K562 (cell line): ENCODE results near the gene MRPL27.

Experiments used
- ATF1 ChIP-seq, 2 experiments: fragments of 450-650 bp in 1 of 2; IDR thresholded peaks; 2 replicates each; pipeline ENCODE4 v1.6.1; 2016; ENCODE audit warnings: missing compliant biosample characterization in 1 of 2, missing genetic modification characterization in 1 of 2
- MTA3 ChIP-seq: fragments of 450-650 bp; formaldehyde crosslinking; IDR thresholded peaks from 2 replicates; pipeline ENCODE4 v1.6.1; 2017; ENCODE audit warnings: mild to moderate bottlenecking, borderline replicate concordance
- NELFE ChIP-seq: IDR thresholded peaks from 2 replicates; pipeline ENCODE4 v1.6.1; 2011; ENCODE audit warnings: mild to moderate bottlenecking; ENCODE audit not compliant: insufficient read depth, insufficient read length
- NFE2L1 ChIP-seq: fragments of 450-650 bp; IDR thresholded peaks from 2 replicates; pipeline ENCODE4 v1.6.1; 2016; ENCODE audit warnings: missing genetic modification characterization, low read depth, mild to moderate bottlenecking, missing compliant biosample characterization, moderate library complexity, borderline replicate concordance
- NFYB ChIP-seq: IDR thresholded peaks from 2 replicates; pipeline ENCODE4 v1.6.1; 2011; ENCODE audit warnings: mild to moderate bottlenecking, moderate library complexity; ENCODE audit not compliant: insufficient read length; ENCODE audit errors: extremely low read depth
- TF ChIP-seq, protein P1 (sequence below), 2 experiments: IDR thresholded peaks; 2 replicates each; pipeline ENCODE4 v1.6.1; 2011; ENCODE audit warnings: borderline replicate concordance in 1 of 2, control low read depth in 1 of 2, low read depth in 1 of 2, low read length in 1 of 2, mild to moderate bottlenecking in 1 of 2, mixed read lengths in 1 of 2, moderate library complexity in 1 of 2; ENCODE audit not compliant: insufficient read depth in 1 of 2, insufficient read length in 1 of 2, poor library complexity in 1 of 2, severe bottlenecking in 1 of 2; ENCODE audit errors: extremely low read depth in 1 of 2
- TF ChIP-seq, protein P2 (sequence below), 3 experiments: IDR thresholded peaks in 2 of 3; conservative IDR thresholded peaks in 1 of 3; 2 replicates each; pipeline ENCODE4 v1.5.1; 2011 to 2012; ENCODE audit warnings: low read length in 3 of 3, mild to moderate bottlenecking in 3 of 3, control low read depth in 2 of 3, improper control_type of control experiment in 1 of 3, inconsistent platforms in 1 of 3, low read depth in 1 of 3, mixed read lengths in 1 of 3, moderate library complexity in 1 of 3; ENCODE audit not compliant: insufficient read depth in 2 of 3

GRCh38 chr17:50331085-50331791, 41.7 kb downstream of the MRPL27 start:
- TF ChIP-seq NFE2L1 (tag), result no peak
- TF ChIP-seq, protein P1, sequence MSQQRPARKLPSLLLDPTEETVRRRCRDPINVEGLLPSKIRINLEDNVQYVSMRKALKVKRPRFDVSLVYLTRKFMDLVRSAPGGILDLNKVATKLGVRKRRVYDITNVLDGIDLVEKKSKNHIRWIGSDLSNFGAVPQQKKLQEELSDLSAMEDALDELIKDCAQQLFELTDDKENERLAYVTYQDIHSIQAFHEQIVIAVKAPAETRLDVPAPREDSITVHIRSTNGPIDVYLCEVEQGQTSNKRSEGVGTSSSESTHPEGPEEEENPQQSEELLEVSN (IDR thresholded peaks at IDR 0.05; ENCODE audit: borderline replicate concordance in 1 of 2, extremely low read depth in 1 of 2, insufficient read depth in 1 of 2, insufficient read length in 1 of 2, low read depth in 1 of 2, low read length in 1 of 2, poor library complexity in 1 of 2, severe bottlenecking in 1 of 2), result no peak
- no peak for TF ChIP-seq NFYB
- no peak for TF ChIP-seq MTA3
- no peak for TF ChIP-seq ATF1 (CRISPR knock-in tag; IDR thresholded peaks at IDR 0.05)
- no peak for TF ChIP-seq ATF1 (tag; IDR thresholded peaks at IDR 0.05)
- TF ChIP-seq, protein P2, sequence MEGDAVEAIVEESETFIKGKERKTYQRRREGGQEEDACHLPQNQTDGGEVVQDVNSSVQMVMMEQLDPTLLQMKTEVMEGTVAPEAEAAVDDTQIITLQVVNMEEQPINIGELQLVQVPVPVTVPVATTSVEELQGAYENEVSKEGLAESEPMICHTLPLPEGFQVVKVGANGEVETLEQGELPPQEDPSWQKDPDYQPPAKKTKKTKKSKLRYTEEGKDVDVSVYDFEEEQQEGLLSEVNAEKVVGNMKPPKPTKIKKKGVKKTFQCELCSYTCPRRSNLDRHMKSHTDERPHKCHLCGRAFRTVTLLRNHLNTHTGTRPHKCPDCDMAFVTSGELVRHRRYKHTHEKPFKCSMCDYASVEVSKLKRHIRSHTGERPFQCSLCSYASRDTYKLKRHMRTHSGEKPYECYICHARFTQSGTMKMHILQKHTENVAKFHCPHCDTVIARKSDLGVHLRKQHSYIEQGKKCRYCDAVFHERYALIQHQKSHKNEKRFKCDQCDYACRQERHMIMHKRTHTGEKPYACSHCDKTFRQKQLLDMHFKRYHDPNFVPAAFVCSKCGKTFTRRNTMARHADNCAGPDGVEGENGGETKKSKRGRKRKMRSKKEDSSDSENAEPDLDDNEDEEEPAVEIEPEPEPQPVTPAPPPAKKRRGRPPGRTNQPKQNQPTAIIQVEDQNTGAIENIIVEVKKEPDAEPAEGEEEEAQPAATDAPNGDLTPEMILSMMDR (IDR thresholded peaks at IDR 0.05 in 2 of 3, conservative IDR thresholded peaks at IDR 0.05 in 1 of 3; ENCODE audit: insufficient read depth in 2 of 3, low read depth in 1 of 3, low read length in 3 of 3), result no peak
- TF ChIP-seq NELFE, result no peak
